ENCODE data around the gene FAM50B. TPM values are rescaled to one million over a fixed set of nuclear protein-coding genes. Genes with fewer than 3 reads are reported as not detected.
A peak's percentile ranks its signal among the peaks of the same experiment; 100 is the strongest.

The FAM50B gene
- total and polyA plus RNA-seq, 2 of the 13 experiments (the other 11 are each of a cell fraction or from before 2014, with no cell fraction given) = 0.05 TPM; not detected in 1

DNA sequence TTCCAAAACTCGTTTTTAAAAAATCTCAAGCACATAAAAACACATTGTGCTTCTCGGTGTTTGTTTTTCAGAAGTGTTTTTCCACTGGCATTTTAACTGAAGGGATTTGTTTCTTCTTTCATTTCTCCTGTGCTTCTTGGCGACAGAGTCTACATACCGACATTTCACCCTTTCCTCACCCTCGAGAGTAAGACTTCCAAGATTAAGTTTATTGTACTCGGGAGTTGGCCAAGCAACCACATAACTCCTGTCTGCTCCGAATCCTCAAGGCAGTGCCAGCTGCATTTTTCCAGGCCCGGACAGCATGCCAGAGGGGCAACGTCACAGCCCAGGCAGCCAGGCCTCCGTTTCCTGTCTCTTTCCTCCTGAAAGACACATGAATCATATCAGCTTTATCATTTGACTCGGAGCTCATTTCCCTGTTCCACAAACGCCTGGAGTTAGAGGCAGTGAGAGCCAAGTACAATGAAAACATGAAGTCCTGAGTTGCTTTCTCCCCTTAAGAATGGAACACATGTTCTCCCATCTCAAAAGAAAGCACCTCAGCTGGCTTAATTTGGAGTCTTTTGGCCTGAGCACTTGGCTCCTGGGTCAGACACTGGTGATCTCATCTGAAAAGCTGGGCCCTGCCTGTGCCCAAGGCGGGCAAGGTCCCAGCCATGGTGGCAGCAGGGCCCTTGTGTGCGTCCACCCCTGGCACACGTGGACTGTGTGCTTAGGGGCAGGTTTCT, 23.2 kb upstream of the FAM50B start (continued):
- TF ChIP-seq, protein P1, sequence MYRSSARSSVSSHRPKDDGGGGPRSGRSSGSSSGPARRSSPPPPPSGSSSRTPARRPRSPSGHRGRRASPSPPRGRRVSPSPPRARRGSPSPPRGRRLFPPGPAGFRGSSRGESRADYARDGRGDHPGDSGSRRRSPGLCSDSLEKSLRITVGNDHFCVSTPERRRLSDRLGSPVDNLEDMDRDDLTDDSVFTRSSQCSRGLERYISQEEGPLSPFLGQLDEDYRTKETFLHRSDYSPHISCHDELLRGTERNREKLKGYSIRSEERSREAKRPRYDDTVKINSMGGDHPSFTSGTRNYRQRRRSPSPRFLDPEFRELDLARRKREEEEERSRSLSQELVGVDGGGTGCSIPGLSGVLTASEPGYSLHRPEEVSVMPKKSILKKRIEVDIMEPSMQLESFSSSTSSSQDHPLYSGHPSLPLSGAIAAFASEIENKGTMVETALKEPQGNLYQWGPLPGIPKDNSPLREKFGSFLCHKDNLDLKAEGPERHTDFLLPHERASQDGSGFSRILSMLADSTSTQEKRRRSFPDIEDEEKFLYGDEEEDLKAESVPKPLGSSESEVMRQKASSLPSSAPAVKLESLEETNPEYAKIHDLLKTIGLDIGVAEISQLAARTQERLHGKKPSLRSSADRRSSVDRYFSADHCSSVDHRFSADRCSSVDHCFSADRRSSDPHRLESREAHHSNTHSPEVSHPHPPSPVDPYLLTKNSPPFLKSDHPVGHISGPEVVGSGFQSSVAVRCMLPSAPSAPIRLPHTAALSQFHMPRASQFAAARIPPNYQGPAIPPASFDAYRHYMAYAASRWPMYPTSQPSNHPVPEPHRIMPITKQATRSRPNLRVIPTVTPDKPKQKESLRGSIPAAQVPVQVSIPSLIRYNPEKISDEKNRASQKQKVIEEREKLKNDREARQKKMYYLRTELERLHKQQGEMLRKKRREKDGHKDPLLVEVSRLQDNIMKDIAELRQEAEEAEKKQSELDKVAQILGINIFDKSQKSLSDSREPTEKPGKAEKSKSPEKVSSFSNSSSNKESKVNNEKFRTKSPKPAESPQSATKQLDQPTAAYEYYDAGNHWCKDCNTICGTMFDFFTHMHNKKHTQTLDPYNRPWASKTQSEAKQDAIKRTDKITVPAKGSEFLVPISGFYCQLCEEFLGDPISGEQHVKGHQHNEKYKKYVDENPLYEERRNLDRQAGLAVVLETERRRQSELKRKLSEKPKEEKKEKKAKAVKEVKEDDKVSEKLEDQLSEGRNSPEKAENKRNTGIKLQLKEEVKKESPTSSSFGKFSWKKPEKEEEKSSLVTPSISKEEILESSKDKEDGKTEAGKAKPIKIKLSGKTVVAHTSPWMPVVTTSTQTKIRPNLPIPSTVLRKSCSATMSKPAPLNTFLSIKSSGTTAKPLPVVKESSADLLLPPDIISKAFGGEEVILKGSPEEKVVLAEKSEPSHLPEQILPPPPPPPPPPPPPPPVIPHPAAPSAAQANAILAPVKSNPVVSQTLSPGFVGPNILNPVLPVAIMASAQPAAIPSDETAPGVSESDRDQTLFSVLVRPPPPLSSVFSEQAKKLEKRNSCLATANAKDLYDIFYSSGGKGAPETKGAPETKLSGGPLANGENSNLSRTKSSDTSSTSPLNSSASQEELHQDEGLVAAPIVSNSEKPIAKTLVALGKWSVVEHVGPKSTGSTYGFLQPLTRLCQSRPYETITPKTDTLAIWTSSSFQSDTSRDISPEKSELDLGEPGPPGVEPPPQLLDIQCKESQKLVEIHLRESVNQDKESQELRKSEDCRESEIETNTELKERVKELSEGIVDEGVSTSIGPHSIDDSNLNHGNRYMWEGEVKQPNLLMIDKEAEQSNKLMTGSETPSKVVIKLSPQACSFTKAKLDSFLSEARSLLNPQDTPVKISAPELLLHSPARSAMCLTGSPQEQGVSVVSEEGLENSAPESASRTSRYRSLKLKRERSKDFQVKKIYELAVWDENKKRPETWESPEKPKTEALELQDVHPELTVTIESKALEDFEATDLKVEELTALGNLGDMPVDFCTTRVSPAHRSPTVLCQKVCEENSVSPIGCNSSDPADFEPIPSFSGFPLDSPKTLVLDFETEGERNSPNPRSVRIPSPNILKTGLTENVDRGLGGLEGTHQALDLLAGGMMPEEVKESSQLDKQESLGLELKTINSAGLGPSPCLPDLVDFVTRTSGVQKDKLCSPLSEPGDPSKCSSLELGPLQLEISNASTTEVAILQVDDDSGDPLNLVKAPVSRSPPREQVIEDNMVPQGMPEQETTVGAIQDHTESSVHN (CRISPR knock-in tag; IDR thresholded peaks at IDR 0.05) = no peak
- TF ChIP-seq AHR (CRISPR knock-in tag; IDR thresholded peaks at IDR 0.05) = peak; percentile 88; the same call in 1 of the 2 replicates
- no peak; the same call in 1 of the 2 replicates for TF ChIP-seq FOXP4 (CRISPR knock-in tag; IDR thresholded peaks at IDR 0.05)
- no peak for TF ChIP-seq ZNF431 (CRISPR knock-in tag; IDR thresholded peaks at IDR 0.05; ENCODE audit: borderline replicate concordance, low read depth)
- TF ChIP-seq CHCHD3 (CRISPR knock-in tag; IDR thresholded peaks at IDR 0.05) = no peak
- TF ChIP-seq ZNF383 (CRISPR knock-in tag; IDR thresholded peaks at IDR 0.05; ENCODE audit: borderline replicate concordance) = 0 out of 2 replicates have a peak, but pooled peaks have one; percentile 72
- TF ChIP-seq, protein P2, sequence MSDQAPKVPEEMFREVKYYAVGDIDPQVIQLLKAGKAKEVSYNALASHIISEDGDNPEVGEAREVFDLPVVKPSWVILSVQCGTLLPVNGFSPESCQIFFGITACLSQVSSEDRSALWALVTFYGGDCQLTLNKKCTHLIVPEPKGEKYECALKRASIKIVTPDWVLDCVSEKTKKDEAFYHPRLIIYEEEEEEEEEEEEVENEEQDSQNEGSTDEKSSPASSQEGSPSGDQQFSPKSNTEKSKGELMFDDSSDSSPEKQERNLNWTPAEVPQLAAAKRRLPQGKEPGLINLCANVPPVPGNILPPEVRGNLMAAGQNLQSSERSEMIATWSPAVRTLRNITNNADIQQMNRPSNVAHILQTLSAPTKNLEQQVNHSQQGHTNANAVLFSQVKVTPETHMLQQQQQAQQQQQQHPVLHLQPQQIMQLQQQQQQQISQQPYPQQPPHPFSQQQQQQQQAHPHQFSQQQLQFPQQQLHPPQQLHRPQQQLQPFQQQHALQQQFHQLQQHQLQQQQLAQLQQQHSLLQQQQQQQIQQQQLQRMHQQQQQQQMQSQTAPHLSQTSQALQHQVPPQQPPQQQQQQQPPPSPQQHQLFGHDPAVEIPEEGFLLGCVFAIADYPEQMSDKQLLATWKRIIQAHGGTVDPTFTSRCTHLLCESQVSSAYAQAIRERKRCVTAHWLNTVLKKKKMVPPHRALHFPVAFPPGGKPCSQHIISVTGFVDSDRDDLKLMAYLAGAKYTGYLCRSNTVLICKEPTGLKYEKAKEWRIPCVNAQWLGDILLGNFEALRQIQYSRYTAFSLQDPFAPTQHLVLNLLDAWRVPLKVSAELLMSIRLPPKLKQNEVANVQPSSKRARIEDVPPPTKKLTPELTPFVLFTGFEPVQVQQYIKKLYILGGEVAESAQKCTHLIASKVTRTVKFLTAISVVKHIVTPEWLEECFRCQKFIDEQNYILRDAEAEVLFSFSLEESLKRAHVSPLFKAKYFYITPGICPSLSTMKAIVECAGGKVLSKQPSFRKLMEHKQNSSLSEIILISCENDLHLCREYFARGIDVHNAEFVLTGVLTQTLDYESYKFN (CRISPR knock-in tag; conservative IDR thresholded peaks at IDR 0.05) = 0 out of 2 replicates have a peak, but pooled peaks have one; percentile 8
- no peak for TF ChIP-seq ZSCAN9 (CRISPR knock-in tag; IDR thresholded peaks at IDR 0.05; ENCODE audit: borderline replicate concordance)
- TF ChIP-seq HDAC2 (CRISPR knock-in tag; IDR thresholded peaks at IDR 0.05) = no peak
- TF ChIP-seq POLR2A (IDR thresholded peaks at IDR 0.05; ENCODE audit: insufficient read depth in 1 of 2, low read depth in 2 of 2, low read length in 2 of 2) = no peak
- no peak for TF ChIP-seq NAIF1 (CRISPR knock-in tag; IDR thresholded peaks at IDR 0.05; ENCODE audit: borderline replicate concordance)
- TF ChIP-seq XBP1 (CRISPR knock-in tag; IDR thresholded peaks at IDR 0.05) = no peak

All from HepG2 (cell line).